ENCODE results near the gene CDC25B. TPM values are rescaled to one million over a fixed set of nuclear protein-coding genes. Genes with fewer than 3 reads are reported as not detected.

CDC25B gene
- total and polyA plus RNA-seq, 4 donors, result 4.4 to 12.9 (median 9.2) TPM

DNA sequence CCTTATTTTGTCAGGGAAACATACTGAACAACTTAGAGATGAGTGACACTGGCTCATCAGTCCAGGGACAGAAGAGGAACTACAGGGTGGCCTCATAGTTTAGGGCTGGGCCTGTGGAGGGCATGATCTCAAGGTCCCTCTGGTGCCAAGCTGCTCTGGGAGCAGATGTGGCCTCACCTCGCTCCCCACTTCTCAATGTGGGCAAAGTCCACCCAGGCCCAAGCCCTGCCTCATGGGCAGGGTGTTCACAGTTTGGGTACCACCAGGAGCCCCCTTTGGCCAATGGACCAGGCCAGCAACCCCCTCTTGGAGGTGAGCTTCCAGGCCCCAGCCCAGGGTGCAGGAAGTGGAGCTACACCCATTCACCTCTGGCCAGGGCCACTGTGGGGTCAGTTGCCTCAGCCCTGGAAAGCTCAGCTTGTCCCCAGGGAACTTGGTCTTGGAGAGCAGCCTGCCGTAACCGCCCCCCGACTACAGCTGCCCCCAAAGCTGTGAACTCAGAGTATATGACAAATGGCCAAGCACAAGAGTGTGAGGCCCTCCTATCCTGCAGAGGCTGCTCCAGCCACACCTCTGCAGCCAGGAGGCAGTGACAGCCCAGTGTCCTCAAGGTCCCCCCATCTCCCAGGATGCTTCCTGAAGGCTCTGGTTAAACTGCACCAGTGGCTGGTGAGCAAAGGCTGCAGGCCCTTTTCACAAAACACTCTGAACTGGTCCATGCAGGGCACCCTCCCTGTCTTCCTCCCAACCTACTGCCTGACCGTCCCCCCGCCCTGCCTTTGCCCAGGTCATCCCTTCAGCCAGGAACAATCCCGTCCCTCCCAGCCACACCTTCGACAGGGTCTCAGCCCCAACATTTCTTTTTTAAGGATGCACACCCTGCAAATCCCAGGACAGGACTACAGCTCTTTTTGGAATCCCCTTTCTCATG is 32.2 kb upstream of the CDC25B start:
- no peak for DNase-seq (ENCODE audit: low spot score)
- Histone ChIP-seq H3K4me1 (ENCODE audit: control insufficient read depth in 4 of 4, insufficient read depth in 4 of 4, low read length in 3 of 4) (peaks cover 3 to 19% (median 14%) of the 10 kb centered on the region in 4 donors), H3K27ac (ENCODE audit: low read depth in 1 of 2, low read length in 2 of 2) (no peak overlapping the region), H3K9me3 (ENCODE audit: control insufficient read depth in 4 of 4, low read length in 3 of 4) (no peaks in the 10 kb centered on the region), H3K4me3 (ENCODE audit: low read depth in 1 of 3, low read length in 3 of 3) (no peak overlapping the region), H3K36me3 (ENCODE audit: control insufficient read depth in 4 of 4, insufficient read depth in 3 of 4, low read depth in 1 of 4, low read length in 3 of 4) (no peaks in the 10 kb centered on the region), H3K9ac (ENCODE audit: low read depth in 1 of 2, low read length in 2 of 2) (no peak overlapping the region), H3K27me3 (ENCODE audit: control insufficient read depth in 4 of 4, insufficient read depth in 4 of 4, low read length in 3 of 4) (no peaks in the 10 kb centered on the region)
- WGBS, result 87% methylated on average over 8 of the region's 8 CpGs
- no peak for TF ChIP-seq SP1 (IDR thresholded peaks at IDR 0.05)
- TF ChIP-seq, protein P1, sequence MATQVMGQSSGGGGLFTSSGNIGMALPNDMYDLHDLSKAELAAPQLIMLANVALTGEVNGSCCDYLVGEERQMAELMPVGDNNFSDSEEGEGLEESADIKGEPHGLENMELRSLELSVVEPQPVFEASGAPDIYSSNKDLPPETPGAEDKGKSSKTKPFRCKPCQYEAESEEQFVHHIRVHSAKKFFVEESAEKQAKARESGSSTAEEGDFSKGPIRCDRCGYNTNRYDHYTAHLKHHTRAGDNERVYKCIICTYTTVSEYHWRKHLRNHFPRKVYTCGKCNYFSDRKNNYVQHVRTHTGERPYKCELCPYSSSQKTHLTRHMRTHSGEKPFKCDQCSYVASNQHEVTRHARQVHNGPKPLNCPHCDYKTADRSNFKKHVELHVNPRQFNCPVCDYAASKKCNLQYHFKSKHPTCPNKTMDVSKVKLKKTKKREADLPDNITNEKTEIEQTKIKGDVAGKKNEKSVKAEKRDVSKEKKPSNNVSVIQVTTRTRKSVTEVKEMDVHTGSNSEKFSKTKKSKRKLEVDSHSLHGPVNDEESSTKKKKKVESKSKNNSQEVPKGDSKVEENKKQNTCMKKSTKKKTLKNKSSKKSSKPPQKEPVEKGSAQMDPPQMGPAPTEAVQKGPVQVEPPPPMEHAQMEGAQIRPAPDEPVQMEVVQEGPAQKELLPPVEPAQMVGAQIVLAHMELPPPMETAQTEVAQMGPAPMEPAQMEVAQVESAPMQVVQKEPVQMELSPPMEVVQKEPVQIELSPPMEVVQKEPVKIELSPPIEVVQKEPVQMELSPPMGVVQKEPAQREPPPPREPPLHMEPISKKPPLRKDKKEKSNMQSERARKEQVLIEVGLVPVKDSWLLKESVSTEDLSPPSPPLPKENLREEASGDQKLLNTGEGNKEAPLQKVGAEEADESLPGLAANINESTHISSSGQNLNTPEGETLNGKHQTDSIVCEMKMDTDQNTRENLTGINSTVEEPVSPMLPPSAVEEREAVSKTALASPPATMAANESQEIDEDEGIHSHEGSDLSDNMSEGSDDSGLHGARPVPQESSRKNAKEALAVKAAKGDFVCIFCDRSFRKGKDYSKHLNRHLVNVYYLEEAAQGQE (IDR thresholded peaks at IDR 0.05), result no peak

DNA sequence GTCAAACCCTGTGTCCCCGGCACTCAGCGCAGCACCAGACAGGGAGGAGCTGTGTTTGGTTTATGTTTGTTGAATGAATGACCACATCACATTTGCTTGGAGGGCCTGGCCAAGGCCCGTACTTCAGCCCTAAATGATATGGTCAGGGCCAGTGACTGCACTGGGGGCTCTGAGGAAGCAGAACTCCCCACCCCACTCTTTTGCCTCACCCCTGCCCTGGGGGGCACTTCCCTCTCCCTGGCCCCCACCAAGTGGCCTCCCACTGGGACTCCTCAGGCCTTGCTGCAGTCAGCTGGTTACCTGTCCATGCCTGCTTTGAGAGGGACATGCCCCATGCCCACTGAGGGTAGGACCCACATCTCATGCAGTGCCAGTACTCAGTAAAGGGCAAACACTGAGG is 31.5 kb upstream of the CDC25B start:
- TF ChIP-seq, protein P2, sequence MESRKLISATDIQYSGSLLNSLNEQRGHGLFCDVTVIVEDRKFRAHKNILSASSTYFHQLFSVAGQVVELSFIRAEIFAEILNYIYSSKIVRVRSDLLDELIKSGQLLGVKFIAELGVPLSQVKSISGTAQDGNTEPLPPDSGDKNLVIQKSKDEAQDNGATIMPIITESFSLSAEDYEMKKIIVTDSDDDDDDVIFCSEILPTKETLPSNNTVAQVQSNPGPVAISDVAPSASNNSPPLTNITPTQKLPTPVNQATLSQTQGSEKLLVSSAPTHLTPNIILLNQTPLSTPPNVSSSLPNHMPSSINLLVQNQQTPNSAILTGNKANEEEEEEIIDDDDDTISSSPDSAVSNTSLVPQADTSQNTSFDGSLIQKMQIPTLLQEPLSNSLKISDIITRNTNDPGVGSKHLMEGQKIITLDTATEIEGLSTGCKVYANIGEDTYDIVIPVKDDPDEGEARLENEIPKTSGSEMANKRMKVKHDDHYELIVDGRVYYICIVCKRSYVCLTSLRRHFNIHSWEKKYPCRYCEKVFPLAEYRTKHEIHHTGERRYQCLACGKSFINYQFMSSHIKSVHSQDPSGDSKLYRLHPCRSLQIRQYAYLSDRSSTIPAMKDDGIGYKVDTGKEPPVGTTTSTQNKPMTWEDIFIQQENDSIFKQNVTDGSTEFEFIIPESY (IDR thresholded peaks at IDR 0.05), result no peak
- no peak for TF ChIP-seq RAD21 (IDR thresholded peaks at IDR 0.05)
- 94% methylated on average over 3 of the region's 3 CpGs for WGBS
- Histone ChIP-seq H3K27me3 (ENCODE audit: control insufficient read depth in 4 of 4, insufficient read depth in 4 of 4, low read length in 3 of 4) (no peaks in the 10 kb centered on the region), H3K9ac (ENCODE audit: low read depth in 1 of 2, low read length in 2 of 2) (no peak overlapping the region), H3K4me3 (ENCODE audit: low read depth in 1 of 3, low read length in 3 of 3) (no peak overlapping the region), H3K36me3 (ENCODE audit: control insufficient read depth in 4 of 4, insufficient read depth in 3 of 4, low read depth in 1 of 4, low read length in 3 of 4) (no peaks in the 10 kb centered on the region), H3K27ac (ENCODE audit: low read depth in 1 of 2, low read length in 2 of 2) (no peak overlapping the region), H3K4me1 (ENCODE audit: control insufficient read depth in 4 of 4, insufficient read depth in 4 of 4, low read length in 3 of 4) (peaks cover 3 to 19% (median 14%) of the 10 kb centered on the region in 4 donors), H3K9me3 (ENCODE audit: control insufficient read depth in 4 of 4, low read length in 3 of 4) (no peaks in the 10 kb centered on the region)
- no peak for DNase-seq (ENCODE audit: low spot score)

DNA sequence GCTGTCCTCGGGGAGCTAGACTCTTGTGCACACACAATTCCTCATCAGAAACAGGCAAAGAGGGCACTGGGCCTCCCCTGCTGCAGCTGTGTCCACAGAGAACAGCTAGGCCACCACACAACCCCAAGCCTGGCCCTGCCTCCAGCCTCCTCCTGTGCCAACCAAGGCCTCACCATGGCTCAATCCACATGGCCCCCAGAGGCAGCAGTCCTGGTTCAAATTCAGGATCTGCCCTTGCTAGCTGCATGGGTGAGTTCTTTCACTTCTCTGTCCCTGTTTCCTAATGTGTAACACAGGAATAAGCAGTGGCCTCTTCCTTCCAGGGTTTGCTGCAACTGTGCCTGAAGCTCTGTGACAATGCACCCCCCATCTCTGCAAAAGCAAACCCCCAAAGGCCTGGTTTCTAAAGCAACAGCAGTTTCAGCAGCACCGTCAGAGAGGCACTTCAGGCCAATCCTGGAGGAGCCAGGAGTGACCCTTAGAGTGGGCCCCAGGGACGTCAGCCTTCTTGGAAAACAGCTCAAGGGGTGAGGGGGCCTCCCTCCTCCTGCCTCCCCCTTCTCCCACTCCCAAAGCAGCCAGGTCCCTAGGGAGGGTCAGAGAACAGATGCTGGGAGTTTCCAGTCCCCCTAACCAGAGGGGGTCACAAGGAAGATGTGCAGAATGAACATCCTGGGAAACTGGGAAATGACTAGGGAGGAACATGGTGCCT is 30.8 kb upstream of the CDC25B start:
- no peak overlapping the region for H3K4me3 ChIP-seq (ENCODE audit: low read depth in 1 of 3, low read length in 3 of 3)
- H3K36me3 ChIP-seq (ENCODE audit: control insufficient read depth in 4 of 4, insufficient read depth in 3 of 4, low read depth in 1 of 4, low read length in 3 of 4), result no peaks in the 10 kb centered on the region
- DNase-seq (ENCODE audit: low spot score), result no peak
- H3K9ac ChIP-seq (ENCODE audit: low read depth in 1 of 2, low read length in 2 of 2), result no peak overlapping the region
- TF ChIP-seq SP1 (IDR thresholded peaks at IDR 0.05) (no peak), FOXA2 (IDR thresholded peaks at IDR 0.05) (no peak), TAF1 (conservative IDR thresholded peaks at IDR 0.05) (no peak), HNF4G (IDR thresholded peaks at IDR 0.05) (no peak), EGR1 (IDR thresholded peaks at IDR 0.05; ENCODE audit: low read depth in 2 of 2) (no peak), NR2F2 (IDR thresholded peaks at IDR 0.05) (no peak)
- TF ChIP-seq, protein P3, sequence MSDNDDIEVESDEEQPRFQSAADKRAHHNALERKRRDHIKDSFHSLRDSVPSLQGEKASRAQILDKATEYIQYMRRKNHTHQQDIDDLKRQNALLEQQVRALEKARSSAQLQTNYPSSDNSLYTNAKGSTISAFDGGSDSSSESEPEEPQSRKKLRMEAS (IDR thresholded peaks at IDR 0.05), result no peak
- TF ChIP-seq, protein P4, sequence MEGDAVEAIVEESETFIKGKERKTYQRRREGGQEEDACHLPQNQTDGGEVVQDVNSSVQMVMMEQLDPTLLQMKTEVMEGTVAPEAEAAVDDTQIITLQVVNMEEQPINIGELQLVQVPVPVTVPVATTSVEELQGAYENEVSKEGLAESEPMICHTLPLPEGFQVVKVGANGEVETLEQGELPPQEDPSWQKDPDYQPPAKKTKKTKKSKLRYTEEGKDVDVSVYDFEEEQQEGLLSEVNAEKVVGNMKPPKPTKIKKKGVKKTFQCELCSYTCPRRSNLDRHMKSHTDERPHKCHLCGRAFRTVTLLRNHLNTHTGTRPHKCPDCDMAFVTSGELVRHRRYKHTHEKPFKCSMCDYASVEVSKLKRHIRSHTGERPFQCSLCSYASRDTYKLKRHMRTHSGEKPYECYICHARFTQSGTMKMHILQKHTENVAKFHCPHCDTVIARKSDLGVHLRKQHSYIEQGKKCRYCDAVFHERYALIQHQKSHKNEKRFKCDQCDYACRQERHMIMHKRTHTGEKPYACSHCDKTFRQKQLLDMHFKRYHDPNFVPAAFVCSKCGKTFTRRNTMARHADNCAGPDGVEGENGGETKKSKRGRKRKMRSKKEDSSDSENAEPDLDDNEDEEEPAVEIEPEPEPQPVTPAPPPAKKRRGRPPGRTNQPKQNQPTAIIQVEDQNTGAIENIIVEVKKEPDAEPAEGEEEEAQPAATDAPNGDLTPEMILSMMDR (IDR thresholded peaks at IDR 0.05; ENCODE audit: low read depth, low read length, missing input control), result no peak
- no peaks in the 10 kb centered on the region for H3K27me3 ChIP-seq (ENCODE audit: control insufficient read depth in 4 of 4, insufficient read depth in 4 of 4, low read length in 3 of 4)
- WGBS, result 84% methylated on average over 3 of the region's 3 CpGs
- H3K27ac ChIP-seq (ENCODE audit: low read depth in 1 of 2, low read length in 2 of 2), result no peak overlapping the region
- peaks cover 3 to 19% (median 14%) of the 10 kb centered on the region in 4 donors for H3K4me1 ChIP-seq (ENCODE audit: control insufficient read depth in 4 of 4, insufficient read depth in 4 of 4, low read length in 3 of 4)
- H3K9me3 ChIP-seq (ENCODE audit: control insufficient read depth in 4 of 4, low read length in 3 of 4), result no peaks in the 10 kb centered on the region
